HepG2 (cell line): ENCODE measurements around the gene CEP97. TPM values are rescaled to one million over a fixed set of nuclear protein-coding genes. Genes with fewer than 3 reads are reported as not detected.

ENCODE experiments used
- ATAC-seq: fragments of 200-7000 bp; cut with Tn5 transposase; 3 replicates; pipeline ENCODE4 v1.9.1; 2020; ENCODE audit warnings: mild to moderate bottlenecking, moderate library complexity
- BruUV-seq: library from RNA; stranded (reverse); fragments of 400-500 nt; replicated peaks from 2 replicates; lab custom pipeline; 2021; lab: Mats Ljungman, UMichigan
- CTCF ChIA-PET: fragments of 300-600 bp; formaldehyde crosslinking; extraction: SDS; loops from one replicate; lab custom pipeline; 2021; ENCODE audit warnings: low total read pairs, inconsistent platforms, low intra/inter-chr PET ratio; lab: Yijun Ruan, JAX
- POLR2A ChIA-PET: fragments of 350-600 bp; sonication (Branson Sonifier 250); formaldehyde crosslinking; loops from one replicate; lab custom pipeline; 2020; ENCODE audit warnings: antibody characterized with exemption, inconsistent platforms; lab: Yijun Ruan, JAX
- DNase-seq: peaks from one replicate; pipeline ENCODE4 v3.0.0-alpha.2; 2015; ENCODE audit warnings: low spot score
- FAIRE-seq: peaks from 3 replicates; lab custom pipeline; 2011; peaks lifted over from hg19 to GRCh38; lab: Jason Lieb, UNC
- H2AFZ ChIP-seq: one replicate; pipeline ENCODE4 v1.6.1; 2011; ENCODE audit warnings: low read length, inconsistent platforms
- H3K27ac ChIP-seq: fragments of 300-600 bp; 3 replicates; pipeline ENCODE4 v1.8.0; 2011; ENCODE audit warnings: mixed run types, mild to moderate bottlenecking, mixed read lengths, low read length, inconsistent platforms; ENCODE audit not compliant: insufficient read depth; ENCODE audit errors: extremely low read length
- H3K27me3 ChIP-seq, 2 experiments: fragments of 200-600 bp in 1 of 2; 2 replicates in 1 of 2; 3 replicates in 1 of 2; pipeline versions ENCODE4 v1.6.0 to v1.8.0; 2011; ENCODE audit warnings: low read length in 2 of 2, mild to moderate bottlenecking in 2 of 2, moderate library complexity in 2 of 2, inconsistent platforms in 1 of 2; ENCODE audit not compliant: insufficient read depth in 2 of 2, control insufficient read depth in 1 of 2
- H3K36me3 ChIP-seq, 2 experiments: fragments of 200-600 bp in 1 of 2; replicated peaks in 1 of 2; 2 replicates in 1 of 2; 3 replicates in 1 of 2; pipeline versions ENCODE4 v1.5.1 to v1.8.0; 2011; ENCODE audit warnings: low read length in 2 of 2, inconsistent platforms in 1 of 2; ENCODE audit not compliant: insufficient read depth in 2 of 2, control insufficient read depth in 1 of 2
- H3K4me1 ChIP-seq: 2 replicates; pipeline ENCODE4 v1.5.1; 2012; ENCODE audit warnings: low read length, inconsistent platforms; ENCODE audit not compliant: insufficient read depth
- H3K4me2 ChIP-seq: 2 replicates; pipeline ENCODE4 v1.6.0; 2011; ENCODE audit warnings: low read depth, low read length, inconsistent platforms
- H3K4me3 ChIP-seq, 3 experiments: fragments of 200-600 bp in 1 of 3; sonication (generic), shearing (Covaris generic) in 1 of 3; replicated peaks in 1 of 3; 2 replicates each; pipeline ENCODE4 v1.5.1; 2011 to 2016; ENCODE audit warnings: low read length in 3 of 3, inconsistent platforms in 2 of 3, low read depth in 2 of 3, mild to moderate bottlenecking in 2 of 3, control low read depth in 1 of 3, mixed read lengths in 1 of 3; ENCODE audit not compliant: insufficient read depth in 1 of 3
- H3K79me2 ChIP-seq: one replicate; pipeline ENCODE4 v1.6.1; 2011; ENCODE audit warnings: low read length, inconsistent platforms; ENCODE audit not compliant: insufficient read depth
- H3K9ac ChIP-seq: 2 replicates; pipeline ENCODE4 v1.6.0; 2011; ENCODE audit warnings: mild to moderate bottlenecking, low read depth, low read length, inconsistent platforms; ENCODE audit not compliant: insufficient read depth
- H3K9me3 ChIP-seq: 2 replicates; pipeline ENCODE4 v1.5.1; 2012; ENCODE audit warnings: mild to moderate bottlenecking, low read length
- H4K20me1 ChIP-seq: 2 replicates; pipeline ENCODE4 v1.6.0; 2011; ENCODE audit warnings: inconsistent platforms, mild to moderate bottlenecking, low read length, moderate library complexity; ENCODE audit not compliant: insufficient read depth
- HNRNPH1 ChIP-seq: fragments of 200-400 bp; formaldehyde crosslinking; optimal IDR thresholded peaks from 2 replicates; pipeline ENCODE3; 2017; ENCODE audit warnings: mild to moderate bottlenecking, low read depth, low read length
- KDM5A ChIP-seq: fragments of 200-600 bp; sonication (generic); IDR thresholded peaks from 2 replicates; pipeline ENCODE4 v1.7.0; 2018; ENCODE audit warnings: antibody characterized with exemption, mild to moderate bottlenecking, low read length, borderline replicate concordance
- NFKBIZ ChIP-seq: IDR thresholded peaks from 2 replicates; pipeline ENCODE4 v1.6.1; 2018; ENCODE audit warnings: missing genetic modification reagents, missing compliant biosample characterization
- PCBP2 ChIP-seq: fragments of 200-400 bp; formaldehyde crosslinking; optimal IDR thresholded peaks from 2 replicates; pipeline ENCODE3; 2018; ENCODE audit warnings: low read length, low read depth; ENCODE audit not compliant: poor library complexity, severe bottlenecking
- PRPF4 ChIP-seq: fragments of 200-400 bp; formaldehyde crosslinking; IDR thresholded peaks from 2 replicates; pipeline ENCODE4 v1.6.1; 2016; ENCODE audit warnings: low read length, low read depth; ENCODE audit not compliant: poor library complexity, severe bottlenecking
- RCOR2 ChIP-seq: IDR thresholded peaks from 2 replicates; pipeline ENCODE4 v1.6.1; 2016; ENCODE audit warnings: missing biosample characterization, missing genetic modification reagents
- ZNF138 ChIP-seq: sonication (generic); formaldehyde crosslinking; IDR thresholded peaks from 2 replicates; pipeline ENCODE4 v1.5.0; 2020; ENCODE audit warnings: mild to moderate bottlenecking, low read depth, missing genetic modification reagents
- ZNF251 ChIP-seq: sonication (generic); formaldehyde crosslinking; IDR thresholded peaks from 2 replicates; pipeline ENCODE4 v1.9.0; 2021; ENCODE audit warnings: mild to moderate bottlenecking, missing genetic modification reagents
- ZNF260 ChIP-seq: sonication (generic); formaldehyde crosslinking; IDR thresholded peaks from 2 replicates; pipeline ENCODE4 v1.4.0; 2020; ENCODE audit warnings: missing genetic modification reagents, low read depth, mild to moderate bottlenecking, borderline replicate concordance
- ZNF326 ChIP-seq: sonication (generic); formaldehyde crosslinking; IDR thresholded peaks from 2 replicates; pipeline ENCODE4 v1.4.0; 2020; ENCODE audit warnings: missing genetic modification reagents, borderline replicate concordance
- ZNF460 ChIP-seq: sonication (generic); formaldehyde crosslinking; IDR thresholded peaks from 2 replicates; pipeline ENCODE4 v1.5.1; 2020; ENCODE audit warnings: missing genetic modification reagents, mild to moderate bottlenecking, borderline replicate concordance
- ZNF556 ChIP-seq: sonication (generic); formaldehyde crosslinking; IDR thresholded peaks from 2 replicates; pipeline ENCODE4 v1.4.0; 2020; ENCODE audit warnings: mild to moderate bottlenecking, missing genetic modification reagents, borderline replicate concordance
- WGBS: methylation state at CpG from one replicate; pipeline ENCODE4 v1.1.6; 2017; ENCODE audit warnings: low lambda C conversion rate; 5-methylcytosine and 5-hydroxymethylcytosine counted together
- in situ Hi-C: cut with HindIII; loops from 2 replicates; pipeline ENCODE4 v1.10.0; 2017; ENCODE audit warnings: low pct_unique_long_range_greater_than_20kb; ENCODE audit not compliant: extremely low pct_ligation_motif_present
- intact Hi-C: fragments of 100-400 bp; cut with micrococcal nuclease; formaldehyde crosslinking; loops from one replicate; pipeline ENCODE4 v1.10.0; 2022; ENCODE audit not compliant: unreplicated experiment
- polyA plus RNA-seq, 8 experiments: library from polyadenylated mRNA; depleted of rRNA in 3 of 8; stranded (reverse) in 7 of 8; unstranded in 1 of 8; fragments of >200 nt; fragmentation: Illumina TruSeq in 4 of 8; extraction: Trizol in 4 of 8; gene quantifications; 2 replicates each; pipeline versions ENCODE4 v1.2.1 to v1.2.3, GENCODE V29; 2011 to 2016; ENCODE audit warnings: low read depth in 4 of 8, missing spikeins in 1 of 8, mixed read lengths in 1 of 8; ENCODE audit not compliant: insufficient read depth in 1 of 8
- total RNA-seq, 5 experiments: library from RNA; depleted of rRNA; stranded (reverse); fragments of >200 nt; fragmentation: Illumina TruSeq; extraction: Trizol; gene quantifications; 2 replicates each; pipeline ENCODE4 v1.2.3, GENCODE V29; 2016; ENCODE audit warnings: low read depth in 1 of 5
- TF ChIP-seq, protein P1 (sequence below): sonication (generic); formaldehyde crosslinking; IDR thresholded peaks from 2 replicates; pipeline ENCODE4 v1.5.1; 2020; ENCODE audit warnings: mild to moderate bottlenecking, missing genetic modification reagents, moderate library complexity
- TF ChIP-seq, protein P2 (sequence below): sonication (generic); formaldehyde crosslinking; conservative IDR thresholded peaks from 2 replicates; pipeline ENCODE4 v1.4.0; 2020; ENCODE audit warnings: missing genetic modification reagents
- TF ChIP-seq, protein P3 (sequence below): sonication (generic); formaldehyde crosslinking; IDR thresholded peaks from 2 replicates; pipeline ENCODE4 v1.5.0; 2020; ENCODE audit warnings: mild to moderate bottlenecking, missing genetic modification reagents

CEP97 gene
- total and polyA plus RNA-seq, 2 of the 13 experiments (the other 11 are each of a cell fraction or from before 2014, with no cell fraction given): 0.99 to 6.5 TPM

DNA sequence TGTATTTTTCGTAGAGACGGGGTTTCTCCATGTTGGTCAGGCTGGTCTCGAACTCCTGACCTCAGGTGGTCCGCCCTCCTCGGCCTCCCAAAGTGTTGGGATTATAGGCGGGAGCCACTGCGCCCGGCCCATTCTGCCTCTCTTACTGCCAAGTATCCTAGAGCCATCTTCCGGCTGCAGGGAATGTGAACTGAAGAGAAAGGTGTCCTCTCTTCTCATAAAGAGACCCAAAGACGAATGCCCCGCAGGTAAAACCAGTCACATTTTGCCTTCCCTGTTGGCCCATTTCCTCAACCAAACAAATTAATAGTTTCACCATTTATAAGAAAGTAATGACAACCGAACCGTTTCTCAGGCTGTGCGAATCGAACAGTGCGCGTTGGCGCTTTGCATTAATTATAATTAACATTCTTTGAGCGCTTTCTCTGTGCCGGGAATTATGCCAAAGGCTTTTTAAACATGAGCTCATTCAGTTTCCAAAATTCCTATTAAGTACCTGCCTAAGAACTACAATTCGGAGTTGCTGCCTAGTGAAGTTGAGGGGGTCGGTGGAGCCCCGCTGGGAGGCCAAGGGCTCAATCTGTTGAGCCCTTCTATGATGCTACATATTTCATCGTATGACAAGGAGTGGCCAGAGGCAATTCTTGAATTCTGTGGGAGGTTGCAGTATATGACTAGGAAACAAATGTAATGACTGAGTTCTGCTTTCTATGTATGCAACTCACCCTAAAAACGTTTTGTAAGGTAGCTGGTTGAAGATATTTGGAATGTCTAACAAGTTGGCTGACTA lies 37.1 kb upstream of the CEP97 start:
- POLR2A ChIA-PET: interaction anchor here (1.0 to 4.3 kb wide), 6 partner anchors 11 to 126 kb away, joined by 3 to 106 read pairs (median 6); partner anchors contain the start of genes CEP97, PCNP, TRMT10C and ZBTB11
- Histone ChIP-seq H3K9ac (peak overlapping the region; percentile 99), H3K27me3 (peaks cover 0 to 4% of the 10 kb centered on the region in 2 experiments; a peak in 1 of 5 replicates), H3K4me1 (peaks cover 44% of the 10 kb centered on the region), H3K27ac (peak overlapping the region; percentile 85), H4K20me1 (peaks cover 34% of the 10 kb centered on the region), H3K79me2 (peaks cover 33% of the 10 kb centered on the region), H3K4me2 (peak overlapping the region; percentile 88), H3K9me3 (no peaks in the 10 kb centered on the region), H3K4me3 (peak overlapping the region; percentile 79 to 91 (median 91)), H3K36me3 (peaks cover 2 to 12% of the 10 kb centered on the region in 2 experiments), H2AFZ (no peak overlapping the region)
- ATAC-seq (no peak), FAIRE-seq (no peak), DNase-seq (no peak)
- WGBS: 52% methylated on average over 25 of the region's 25 CpGs
- in situ Hi-C loops: no loop called here
- BruUV-seq: TSS peak; percentile 82
- intact Hi-C loops: loop anchor here (2.0 to 5.0 kb wide), 2 partner anchors 37 to 90 kb away; partner anchors contain the start of genes CEP97 and NXPE3
- CTCF ChIA-PET: no interaction called here
- peak; percentile 6; the same call in 1 of the 2 replicates for TF ChIP-seq RCOR2
- TF ChIP-seq, protein P1, sequence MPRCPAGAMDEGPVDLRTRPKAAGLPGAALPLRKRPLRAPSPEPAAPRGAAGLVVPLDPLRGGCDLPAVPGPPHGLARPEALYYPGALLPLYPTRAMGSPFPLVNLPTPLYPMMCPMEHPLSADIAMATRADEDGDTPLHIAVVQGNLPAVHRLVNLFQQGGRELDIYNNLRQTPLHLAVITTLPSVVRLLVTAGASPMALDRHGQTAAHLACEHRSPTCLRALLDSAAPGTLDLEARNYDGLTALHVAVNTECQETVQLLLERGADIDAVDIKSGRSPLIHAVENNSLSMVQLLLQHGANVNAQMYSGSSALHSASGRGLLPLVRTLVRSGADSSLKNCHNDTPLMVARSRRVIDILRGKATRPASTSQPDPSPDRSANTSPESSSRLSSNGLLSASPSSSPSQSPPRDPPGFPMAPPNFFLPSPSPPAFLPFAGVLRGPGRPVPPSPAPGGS: 0 out of 2 replicates have a peak, but pooled peaks have one; percentile 10
- TF ChIP-seq ZNF260 (CRISPR knock-in tag): no peak
- TF ChIP-seq ZNF138 (CRISPR knock-in tag): no peak
- TF ChIP-seq, protein P2, sequence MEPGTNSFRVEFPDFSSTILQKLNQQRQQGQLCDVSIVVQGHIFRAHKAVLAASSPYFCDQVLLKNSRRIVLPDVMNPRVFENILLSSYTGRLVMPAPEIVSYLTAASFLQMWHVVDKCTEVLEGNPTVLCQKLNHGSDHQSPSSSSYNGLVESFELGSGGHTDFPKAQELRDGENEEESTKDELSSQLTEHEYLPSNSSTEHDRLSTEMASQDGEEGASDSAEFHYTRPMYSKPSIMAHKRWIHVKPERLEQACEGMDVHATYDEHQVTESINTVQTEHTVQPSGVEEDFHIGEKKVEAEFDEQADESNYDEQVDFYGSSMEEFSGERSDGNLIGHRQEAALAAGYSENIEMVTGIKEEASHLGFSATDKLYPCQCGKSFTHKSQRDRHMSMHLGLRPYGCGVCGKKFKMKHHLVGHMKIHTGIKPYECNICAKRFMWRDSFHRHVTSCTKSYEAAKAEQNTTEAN (CRISPR knock-in tag): no peak
- TF ChIP-seq, protein P3, sequence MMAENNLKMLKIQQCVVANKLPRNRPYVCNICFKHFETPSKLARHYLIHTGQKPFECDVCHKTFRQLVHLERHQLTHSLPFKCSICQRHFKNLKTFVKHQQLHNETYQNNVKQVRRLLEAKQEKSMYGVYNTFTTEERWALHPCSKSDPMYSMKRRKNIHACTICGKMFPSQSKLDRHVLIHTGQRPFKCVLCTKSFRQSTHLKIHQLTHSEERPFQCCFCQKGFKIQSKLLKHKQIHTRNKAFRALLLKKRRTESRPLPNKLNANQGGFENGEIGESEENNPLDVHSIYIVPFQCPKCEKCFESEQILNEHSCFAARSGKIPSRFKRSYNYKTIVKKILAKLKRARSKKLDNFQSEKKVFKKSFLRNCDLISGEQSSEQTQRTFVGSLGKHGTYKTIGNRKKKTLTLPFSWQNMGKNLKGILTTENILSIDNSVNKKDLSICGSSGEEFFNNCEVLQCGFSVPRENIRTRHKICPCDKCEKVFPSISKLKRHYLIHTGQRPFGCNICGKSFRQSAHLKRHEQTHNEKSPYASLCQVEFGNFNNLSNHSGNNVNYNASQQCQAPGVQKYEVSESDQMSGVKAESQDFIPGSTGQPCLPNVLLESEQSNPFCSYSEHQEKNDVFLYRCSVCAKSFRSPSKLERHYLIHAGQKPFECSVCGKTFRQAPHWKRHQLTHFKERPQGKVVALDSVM (CRISPR knock-in tag): peak; percentile 12
- peak; percentile 49 for TF ChIP-seq PRPF4
- TF ChIP-seq NFKBIZ: no peak
- no peak for TF ChIP-seq ZNF251
- peak; percentile 8; the same call in 1 of the 2 replicates for TF ChIP-seq KDM5A
- no peak for TF ChIP-seq PCBP2
- no peak for TF ChIP-seq ZNF326
- no peak for TF ChIP-seq ZNF460
- no peak for TF ChIP-seq ZNF556
- TF ChIP-seq HNRNPH1: no peak
